GM19395 (cell line): ENCODE results near the gene ZNF747.

Experiments
- ATAC-seq: cut with Tn5 transposase; IDR thresholded peaks from one replicate; pipeline ENCODE4 v1.9.1; 2021; ENCODE audit warnings: mild to moderate bottlenecking, moderate library complexity; ENCODE audit not compliant: unreplicated experiment

ZNF747 gene

DNA sequence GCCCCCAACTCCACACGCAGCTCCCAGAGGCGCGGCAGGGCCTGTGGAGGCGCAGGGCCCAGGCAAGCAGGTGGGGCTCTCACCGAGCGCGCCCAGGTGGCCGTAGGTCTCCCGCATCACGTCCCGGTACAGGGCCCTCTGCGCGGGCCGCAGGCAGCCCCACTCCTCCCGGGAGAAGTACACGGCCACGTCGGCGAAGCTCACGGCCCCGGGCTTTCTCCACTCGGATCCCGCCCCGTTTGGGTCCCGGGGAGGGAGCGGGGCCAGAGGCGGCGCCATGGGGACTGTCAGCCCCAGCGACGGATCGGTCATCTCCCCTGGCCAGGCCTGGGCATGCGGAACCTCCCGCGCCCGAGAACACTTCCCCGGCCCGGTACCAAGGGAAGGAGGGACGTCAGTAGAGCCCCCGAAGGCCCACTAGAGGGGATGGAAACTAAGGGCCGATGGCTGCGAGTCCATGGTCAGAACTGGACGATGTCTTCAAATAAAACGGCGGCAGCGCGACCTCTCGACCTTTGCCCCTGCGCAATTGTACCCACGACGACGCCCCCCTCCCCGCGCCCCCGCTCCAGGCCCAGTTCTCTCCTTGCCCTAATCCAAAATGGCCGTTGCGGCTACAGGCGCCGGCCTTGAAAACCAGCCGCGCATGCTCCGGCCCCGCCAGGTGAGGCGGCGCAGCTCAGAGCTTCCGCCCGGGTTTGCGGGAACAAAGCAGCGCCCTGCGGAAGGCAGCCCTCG is at the start of gene ZNF747:
ZNF747 (minus strand) TSS at position 491 of the 738 bp plus-strand sequence; CDS start at position 312, 179 bp downstream.
- peak; percentile 59 for ATAC-seq

DNA sequence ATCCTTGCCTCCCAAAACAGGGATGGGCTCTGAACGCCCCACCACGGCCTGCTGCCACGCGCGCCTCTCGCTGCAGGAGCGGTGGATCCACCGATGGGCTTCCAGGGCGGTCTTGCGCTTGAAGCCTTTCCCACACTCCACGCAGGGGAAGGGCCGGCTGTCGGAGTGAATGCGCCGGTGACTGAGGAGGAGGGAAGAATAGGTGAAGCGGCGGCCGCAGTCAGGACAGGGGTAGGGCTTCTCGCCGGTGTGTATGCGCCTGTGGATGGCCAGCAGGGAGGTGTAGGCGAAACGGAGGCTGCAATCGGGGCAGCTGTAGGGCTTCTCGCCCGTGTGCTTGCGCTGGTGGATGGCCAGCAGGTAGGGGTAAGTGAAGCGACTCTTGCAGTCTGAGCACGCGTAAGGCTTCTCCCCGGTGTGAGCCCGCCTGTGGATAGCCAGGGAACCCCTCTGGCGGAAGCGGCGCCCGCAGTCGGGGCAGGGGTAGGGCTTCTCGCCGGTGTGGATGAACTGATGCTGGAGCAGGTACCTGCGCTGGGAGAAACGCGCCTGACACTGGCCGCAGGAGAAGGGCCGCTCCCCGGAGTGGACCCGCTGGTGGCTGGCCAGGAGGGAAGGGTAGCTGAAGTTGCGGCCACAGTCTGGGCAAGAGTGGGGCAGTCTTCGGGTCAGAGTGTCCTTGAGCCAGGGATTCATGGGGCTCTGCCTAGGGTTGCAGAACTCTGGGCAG is 48.1 kb upstream of the ZNF747 start:
- ATAC-seq: no peak

DNA sequence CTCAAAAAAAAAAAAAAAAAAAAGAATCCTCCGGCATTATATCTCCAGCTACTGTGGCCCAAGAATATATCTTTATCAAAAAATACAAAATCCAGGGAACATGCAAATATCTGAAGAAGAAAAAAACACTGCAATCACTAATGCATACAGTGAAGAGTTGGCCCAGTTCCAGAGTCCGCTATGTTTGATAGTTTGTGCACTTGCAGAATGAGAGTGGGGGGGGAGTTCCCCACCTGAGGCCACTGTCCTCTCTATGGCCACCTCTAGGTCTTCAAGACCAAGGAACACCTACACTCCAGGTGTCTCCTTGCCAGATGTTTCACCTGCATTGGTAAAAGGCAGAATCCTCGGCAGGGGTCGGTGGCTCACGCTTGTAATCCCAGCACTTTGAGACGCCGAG is 46.8 kb upstream of the ZNF747 start:
- no peak for ATAC-seq

DNA sequence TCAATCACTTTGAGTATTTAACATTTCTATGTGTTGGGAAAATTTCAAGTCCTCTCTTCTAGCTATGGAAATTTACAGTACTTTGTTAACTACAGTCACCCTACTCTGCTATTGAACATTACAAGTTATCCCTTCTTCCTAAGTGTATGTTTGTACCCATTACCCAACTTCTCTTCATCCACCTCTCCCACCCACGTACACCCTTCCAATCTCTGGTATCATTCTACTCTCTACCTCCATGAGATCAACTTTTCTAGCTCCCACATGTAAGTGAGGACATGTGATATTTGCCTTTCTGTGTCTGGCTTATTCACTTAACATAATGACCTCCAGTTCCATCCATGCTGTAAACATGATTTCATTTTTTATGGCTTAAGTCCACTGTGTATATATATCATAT is 40.0 kb upstream of the ZNF747 start:
- no peak for ATAC-seq

DNA sequence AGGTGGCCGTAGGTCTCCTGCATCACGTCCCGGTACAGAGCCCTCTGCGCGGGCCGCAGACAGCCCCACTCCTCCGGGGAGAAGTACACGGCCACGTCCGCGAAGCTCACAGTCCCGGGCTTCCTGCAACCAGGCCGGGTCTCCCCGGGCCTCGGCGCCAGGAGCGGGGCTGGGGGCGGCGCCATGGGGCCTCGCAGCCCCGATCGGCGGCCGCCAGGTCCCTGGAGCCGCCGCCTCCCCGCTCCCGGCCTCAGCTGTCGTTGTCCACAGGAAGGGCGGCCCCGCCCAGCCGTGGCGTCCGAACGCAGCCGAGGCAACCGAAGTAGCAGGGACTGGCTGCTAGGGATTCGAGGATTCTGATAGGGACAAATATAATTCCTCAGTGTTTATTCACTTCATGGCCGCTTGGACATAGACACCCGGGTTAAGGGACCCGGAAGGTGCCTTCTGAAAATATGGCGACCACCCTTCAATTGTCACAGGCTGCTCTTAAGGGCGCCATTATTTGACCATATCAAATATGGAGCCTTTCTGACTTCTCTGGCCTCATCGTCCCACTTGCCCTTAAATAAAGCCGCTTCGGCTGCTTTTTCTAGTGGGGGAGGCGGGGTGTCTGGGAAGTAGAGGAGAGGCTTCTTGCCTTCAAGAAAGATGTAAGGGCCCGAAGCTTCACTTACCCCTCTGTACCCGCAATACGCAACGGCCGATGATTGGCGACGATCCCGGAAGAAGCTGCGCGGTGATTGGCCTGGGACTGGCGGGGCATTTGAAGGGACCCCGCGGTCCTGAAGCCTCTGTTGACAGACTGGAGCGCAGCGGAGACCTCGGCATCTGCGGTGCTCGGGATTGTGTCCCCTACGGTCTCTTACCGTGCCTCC is 37.0 kb upstream of the ZNF747 start, which contains the start of gene ZNF688:
ZNF688 (minus strand) TSS at position 270 of the 878 bp plus-strand sequence; CDS start at position 185, 85 bp downstream.
- ATAC-seq: peak; percentile 76

DNA sequence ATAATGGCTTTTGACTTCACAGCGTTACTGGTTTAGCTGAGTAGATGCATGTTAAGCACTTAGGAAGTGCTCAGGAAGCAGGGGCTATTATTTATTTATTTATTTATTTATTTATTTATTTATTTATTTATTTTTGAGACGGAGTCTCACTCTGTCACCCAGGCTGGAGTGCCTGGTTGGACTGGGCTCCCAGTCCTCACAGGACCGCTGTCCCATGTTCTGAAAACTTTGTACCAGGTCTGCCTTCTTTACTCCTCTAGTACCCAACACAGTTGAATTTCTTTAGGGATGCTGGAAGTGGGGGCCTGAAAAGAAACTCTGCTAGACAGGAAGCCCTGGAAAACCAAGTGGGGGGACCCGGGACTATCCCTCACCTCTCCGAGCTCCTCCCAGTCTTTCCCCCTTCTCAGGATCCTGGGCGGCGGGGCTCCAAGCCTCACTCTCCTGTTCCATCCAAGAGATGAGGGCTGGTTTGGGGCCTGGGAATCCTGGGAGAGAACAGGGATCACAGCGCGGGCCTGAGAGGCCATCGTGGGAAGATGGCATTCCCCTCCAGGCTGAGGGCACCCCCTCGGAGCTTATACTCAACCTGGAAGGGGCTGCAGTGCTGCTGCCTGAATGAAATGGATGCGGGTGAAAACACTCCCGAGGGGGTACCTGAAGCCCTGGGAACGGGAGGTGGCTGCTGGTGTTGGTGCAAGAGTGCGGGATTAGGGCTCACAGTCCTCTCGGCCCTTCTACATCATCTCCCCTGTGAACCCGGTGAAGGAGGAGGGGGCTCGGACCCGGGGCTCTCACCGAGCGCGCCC is 36.2 kb upstream of the ZNF747 start:
- no peak for ATAC-seq

DNA sequence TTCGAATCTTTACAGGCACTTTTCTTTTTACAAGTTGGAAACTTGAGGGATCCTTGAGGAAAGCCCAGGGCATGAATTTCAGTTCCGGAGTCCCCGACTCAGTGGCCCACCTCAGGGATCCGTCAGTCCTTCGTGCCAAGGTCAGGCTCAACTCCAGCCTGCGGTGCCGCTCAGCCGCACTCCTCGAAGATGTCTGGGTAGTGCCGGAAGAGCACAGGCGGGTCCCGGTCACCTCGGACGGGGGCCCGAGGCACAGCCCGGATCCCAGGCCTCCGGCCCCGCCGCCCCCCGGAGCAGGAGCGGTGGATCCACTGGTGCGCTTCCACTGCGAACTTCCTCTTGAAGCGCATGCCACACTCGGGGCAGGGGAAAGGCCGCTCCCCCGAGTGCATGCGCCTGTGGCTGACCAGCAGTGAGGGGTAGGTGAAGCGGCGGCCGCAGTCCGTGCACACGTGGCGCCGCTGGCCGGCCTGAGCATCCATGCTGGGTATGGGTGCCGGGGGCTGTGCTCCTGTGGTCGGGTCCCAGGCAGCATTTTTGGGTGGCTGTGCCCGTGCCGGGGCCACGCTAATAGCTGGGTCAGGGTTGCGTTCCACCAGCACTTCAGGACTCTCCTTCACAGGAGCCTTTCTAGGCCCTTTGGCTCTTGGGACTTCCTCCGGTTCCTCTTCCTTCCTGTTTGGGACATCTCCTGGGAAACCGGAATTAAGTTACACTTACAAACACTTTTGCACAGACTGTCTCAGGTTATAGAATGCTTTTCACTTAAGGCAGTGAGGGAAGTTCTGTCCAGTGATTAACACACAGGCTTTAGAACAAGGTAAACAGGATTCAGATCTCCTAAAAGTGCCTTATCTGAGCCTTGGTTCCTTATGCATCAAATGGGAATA is 35.3 kb upstream of the ZNF747 start:
- ATAC-seq: no peak

DNA sequence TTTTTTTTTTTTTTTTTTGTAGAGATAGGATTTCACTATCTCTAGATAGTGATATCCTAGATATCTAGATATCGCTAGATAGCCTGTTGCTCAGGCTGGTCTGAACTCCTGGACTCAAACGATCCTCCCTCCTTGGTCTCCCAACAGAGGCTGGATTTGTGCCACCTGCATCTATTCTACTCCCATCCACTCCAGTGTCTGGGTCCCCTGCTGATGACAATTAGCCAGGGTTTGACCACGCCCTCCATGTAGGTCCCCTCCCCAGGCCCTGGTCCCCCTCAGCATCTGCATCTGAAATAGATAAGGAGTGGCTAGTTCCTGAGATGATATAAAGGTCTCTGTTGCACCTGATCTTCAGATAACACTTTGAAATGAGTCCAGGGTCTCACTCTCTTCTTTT is 34.6 kb upstream of the ZNF747 start:
- no peak for ATAC-seq

DNA sequence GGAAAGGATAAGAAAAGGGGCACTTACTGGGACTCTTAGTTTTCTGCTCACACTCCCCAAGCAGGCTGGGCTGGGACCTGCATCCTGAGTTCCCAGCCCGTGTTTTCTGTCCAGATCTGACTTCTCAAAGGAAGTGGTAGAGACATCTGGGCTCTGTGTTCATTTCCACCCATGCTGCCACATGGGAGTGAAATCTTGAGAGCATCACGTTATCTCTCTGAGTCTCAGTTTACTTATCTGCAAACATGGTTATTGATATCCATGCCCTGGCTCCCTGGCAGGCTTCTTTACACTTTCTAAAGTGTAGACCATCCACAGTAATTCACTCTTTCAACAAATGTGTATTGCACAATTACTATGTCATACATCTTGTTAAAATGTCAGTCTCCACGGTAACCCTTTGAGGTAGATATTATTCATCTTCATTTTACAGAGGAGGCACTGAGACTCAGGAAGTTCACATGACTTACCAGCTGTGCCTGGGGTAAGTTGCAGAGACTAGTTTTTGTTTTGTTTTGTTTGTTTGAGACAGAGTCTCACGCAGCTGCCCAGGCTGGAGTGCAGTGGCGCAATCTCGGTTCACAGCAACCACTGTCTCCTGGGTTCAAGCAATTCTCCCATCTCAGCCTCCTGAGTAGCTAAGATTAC is 33.5 kb upstream of the ZNF747 start:
- no peak for ATAC-seq

DNA sequence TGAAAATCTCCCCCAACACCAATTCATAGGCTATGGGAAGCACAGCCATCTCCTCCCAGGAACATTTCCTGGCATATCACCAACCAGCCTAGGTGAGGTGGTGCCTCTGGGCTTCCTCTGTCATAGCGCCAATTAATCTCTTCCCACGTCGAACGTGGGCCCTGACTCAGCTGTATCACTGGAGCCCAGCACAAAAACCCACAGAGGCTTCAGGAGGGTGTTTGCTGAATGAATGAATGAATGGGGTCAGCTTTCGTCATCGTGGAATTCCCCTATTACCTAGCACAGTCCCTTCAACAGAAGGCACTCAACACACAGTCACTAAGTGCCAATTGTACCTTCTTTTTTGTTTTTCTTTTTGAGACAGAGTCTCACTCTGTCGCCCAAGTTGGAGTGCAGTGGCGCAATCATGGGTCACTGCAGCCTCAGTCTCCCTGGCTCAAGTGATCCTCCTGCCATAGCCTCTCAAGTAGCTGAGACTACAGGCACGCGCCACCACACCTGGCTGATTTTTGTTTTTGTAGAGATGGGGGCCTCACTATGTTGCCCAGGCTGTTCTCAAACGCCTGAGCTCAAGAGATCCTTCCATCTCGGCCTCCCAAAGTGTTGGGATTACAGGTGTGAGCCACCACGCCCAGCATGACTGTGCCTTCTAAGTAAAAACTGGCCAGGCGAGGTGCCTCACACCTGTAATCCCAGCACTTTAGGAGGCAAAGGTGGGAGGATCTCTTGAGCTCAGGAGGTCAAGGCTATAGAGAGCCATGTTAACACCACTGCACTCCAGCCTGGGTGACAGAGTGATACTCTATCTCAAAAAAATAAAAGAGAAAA is 32.7 kb upstream of the ZNF747 start:
- no peak for ATAC-seq

DNA sequence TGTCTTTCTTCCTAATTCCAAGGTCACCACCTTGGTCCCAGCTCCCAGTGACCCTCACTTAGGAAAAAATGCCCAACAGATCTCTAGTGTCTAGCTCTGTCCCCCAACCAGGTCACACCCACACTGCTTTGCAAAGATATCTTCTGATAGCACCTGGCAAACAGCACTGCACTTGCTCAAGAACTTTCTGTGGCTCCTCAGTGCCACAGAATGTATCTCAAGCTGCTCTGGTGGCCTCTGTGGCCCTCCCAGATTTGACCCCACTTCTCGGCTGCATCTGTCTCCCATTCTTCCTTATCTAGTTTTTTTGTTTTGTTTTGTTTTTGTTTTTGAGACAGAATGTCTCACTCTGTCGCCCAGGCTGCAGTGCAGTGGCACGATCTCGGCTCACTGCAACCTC is 31.9 kb upstream of the ZNF747 start:
- no peak for ATAC-seq

DNA sequence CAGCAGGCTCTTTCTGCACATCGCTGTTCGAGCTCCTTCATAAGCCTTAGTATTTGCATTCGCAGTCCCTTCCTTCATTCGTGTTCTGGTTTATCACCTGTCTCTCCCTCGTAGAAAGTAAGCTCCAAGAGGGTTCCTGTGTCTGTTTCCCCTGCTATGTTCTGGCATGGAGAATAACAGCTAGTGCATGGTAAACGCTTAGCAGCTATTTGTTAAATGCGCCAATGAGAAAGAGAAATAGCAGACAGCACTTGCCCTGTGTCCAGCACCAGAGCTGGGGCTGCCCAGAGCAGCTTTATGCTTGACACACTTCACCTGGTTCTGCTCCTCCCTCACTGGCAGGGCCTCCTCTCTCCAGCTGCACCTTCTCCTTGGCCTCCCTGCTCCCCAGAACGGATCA is 31.3 kb upstream of the ZNF747 start:
- ATAC-seq: no peak

DNA sequence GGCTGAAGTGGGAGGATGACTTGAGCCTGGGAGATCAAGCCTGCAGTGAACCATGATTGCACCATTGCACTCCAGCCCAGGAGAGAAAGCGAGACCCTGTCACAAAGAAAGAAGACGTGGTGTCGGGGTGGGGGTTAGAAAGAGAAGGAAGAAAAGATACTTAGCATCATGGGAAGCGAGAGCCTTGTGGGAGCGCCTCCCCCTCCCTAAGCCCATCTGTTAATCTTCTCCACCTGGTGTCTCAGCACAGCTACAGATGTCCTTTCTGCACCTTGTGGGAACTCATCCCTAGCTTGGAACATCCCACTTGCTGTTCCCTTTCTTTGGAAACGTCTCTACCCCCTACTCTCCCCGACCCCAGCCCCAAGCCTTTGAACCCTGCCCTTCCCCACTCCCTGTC is 30.9 kb upstream of the ZNF747 start:
- ATAC-seq: no peak

DNA sequence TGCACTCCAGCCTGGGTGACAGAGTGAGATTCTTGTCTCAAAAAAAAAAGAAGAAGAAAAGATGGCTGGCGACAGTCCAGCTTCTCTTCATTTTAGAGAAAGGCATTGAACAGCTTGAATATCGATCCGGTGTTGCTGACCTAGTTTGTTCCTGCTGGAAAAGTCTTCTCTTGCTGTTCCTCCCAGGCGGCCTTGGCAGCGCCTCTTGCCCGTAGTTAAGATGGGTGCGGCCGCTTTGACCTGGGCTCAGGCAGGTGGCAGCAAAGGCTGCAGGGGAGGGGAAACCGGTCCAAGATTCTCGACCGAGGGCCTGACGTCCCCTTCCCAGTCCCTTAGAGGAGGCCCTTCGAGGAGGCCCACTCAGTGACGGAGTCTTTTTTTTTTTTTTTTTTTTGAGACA is 27.4 kb upstream of the ZNF747 start:
- ATAC-seq: no peak

DNA sequence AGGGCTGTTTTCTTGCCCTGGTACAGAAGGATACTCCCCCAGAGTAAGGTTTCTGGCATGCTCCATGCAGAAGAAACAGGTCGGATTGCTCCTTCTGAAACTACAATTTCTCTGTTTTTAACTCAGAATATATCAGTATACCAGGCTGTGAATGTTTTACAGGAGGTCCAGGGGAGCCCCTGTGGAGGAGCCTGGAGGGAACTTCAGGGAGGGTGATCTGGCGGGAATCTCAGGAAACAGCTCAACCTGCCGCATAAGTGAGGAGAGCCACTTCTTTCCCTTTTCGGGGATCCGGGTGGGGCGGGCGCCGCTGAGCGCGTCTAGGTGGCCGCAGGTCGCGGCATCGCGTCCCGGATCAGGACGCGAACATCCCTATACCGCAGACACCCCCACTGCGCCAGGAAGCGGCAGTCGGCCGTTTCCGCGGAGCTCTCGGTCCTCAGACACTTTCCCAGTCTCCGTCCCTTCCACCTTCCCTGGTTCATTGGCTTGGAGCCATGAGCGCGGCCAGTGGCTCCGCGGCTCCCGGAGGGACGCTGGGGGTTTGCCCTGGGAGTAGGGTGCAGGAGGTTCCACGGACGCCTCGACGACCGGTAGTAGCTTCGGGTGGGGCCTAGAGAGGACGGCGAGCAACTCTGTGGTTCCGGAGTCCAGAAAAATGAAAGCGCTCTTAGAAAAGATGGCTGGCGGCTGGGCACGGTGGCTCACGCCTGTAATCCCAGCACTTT is 26.6 kb upstream of the ZNF747 start:
- no peak for ATAC-seq

DNA sequence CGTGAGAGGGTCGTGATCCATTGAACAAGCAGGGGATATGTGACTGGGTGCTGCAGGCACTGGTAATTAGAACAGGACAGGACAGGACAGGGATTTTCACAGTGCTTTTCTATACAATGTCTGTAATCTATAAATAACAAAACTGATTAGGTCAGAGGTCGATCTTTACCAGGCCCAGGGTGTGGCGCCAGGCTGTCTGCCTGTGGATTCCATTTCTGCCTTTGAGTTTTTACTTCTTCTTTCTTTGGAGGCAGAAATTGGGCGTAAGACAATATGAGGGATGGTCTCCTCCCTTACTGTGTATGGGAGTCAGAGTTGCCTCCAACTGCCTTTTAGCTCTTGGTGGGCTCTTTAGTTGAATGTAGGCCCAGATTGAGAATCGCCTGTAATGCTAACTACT is 25.0 kb upstream of the ZNF747 start:
- ATAC-seq: no peak

DNA sequence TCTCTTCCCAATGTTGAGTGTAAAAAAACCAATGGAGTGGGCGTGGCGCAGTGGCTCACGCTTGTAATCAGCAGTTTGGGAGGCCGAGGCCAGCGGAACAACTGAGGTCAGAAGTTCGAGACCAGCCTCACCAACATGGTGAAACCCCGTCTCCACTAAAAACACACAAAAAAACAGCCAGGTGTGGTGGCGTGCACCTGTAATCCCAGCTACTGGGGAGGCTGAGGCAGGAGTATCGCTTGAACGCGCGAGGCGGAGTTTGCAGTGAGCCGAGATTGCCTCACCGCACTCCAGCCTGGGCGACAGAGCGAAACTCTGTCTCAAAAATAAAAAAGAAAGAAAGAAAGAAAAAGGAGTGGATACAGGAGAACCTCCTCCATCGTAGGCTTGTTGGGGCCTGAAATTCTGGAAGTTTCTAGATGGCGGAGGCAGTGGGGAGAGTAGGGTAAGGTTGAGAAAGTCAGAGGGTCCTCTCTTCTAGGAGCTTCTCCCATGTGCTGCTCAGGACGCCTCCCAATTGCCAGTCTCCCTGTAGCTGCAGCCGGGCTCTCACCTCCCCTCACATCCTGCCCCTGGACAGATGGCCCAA is 24.2 kb upstream of the ZNF747 start:
- ATAC-seq: no peak
